ENCODE measurements around the gene MVB12A. TPM values are rescaled to one million over a fixed set of nuclear protein-coding genes. Genes with fewer than 3 reads are reported as not detected.

The MVB12A gene
- total and polyA plus RNA-seq, 2 experiments from 2014 or later = 130 to 148 TPM

DNA sequence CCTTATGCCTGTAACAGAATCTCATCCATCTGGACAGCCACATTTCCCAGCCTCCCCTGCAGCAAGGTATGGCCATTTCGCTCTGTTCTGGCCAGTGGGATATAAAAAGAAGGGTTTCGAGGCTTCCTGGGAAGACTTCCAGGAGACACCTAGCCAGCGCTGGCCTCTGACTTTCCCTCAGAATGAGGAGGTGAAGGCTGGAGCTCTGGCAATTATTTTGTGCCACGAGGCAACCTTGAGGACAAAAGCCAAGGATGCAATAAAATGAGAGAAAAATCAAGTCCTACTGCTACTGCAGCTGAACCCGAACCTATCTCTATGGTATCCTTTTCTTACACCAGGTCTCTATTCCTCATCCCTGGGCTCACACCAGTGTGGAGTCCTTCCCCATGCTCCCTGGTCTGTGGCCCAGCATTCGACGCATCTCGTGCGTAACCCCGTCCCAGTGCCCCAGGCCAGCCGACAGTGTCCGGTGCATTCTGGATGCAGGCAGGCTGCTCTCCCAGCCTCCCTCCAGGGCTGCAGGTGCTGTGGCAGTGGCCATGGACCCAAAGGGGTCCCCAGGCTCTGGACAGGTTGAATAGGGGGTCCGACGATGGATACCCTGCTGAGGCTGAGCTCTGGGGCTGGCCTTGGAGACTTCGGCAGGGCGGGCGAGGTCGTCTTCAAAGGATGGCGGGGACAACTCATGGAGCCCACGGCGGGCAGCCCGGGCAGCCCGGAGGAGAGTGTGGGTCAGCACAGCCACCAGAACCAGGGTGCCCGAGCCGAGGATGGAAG, 16.4 kb downstream of the MVB12A start:
- H3K36me3 ChIP-seq = no peaks in the 10 kb centered on the region
- TF ChIP-seq CTCF (IDR thresholded peaks at IDR 0.05; ENCODE audit: low read depth, low read length) = no peak
- no peak overlapping the region for H3K27ac ChIP-seq
- H3K9me3 ChIP-seq (ENCODE audit: low read depth) = no peaks in the 10 kb centered on the region
- no peaks in the 10 kb centered on the region for H3K4me1 ChIP-seq (ENCODE audit: low read depth)
- no peaks in the 10 kb centered on the region for H3K27me3 ChIP-seq
- DNase-seq (ENCODE audit: low read depth in 1 of 2, low spot score in 1 of 2) = no peak
- H3K4me3 ChIP-seq = no peak overlapping the region

DNA sequence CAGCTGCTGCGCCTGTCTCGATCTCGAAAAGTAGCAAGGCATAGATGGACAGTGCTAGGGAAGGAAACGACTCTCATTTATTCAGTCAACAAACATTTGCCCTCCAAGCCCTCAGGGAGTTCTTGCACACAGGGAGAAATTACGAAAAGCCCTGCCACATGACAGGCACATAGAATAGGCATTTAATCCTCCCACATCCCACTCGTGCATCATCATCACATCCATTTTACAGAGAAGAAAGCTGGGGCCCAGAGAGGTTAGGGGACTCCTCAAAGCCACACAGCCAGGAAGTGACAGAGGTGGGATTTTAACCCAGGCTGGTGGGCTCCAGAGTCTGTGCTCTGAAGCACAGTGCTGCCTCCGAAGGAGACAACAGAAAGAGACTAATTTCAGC, 17.0 kb downstream of the MVB12A start:
- no peak for DNase-seq (ENCODE audit: low read depth in 1 of 2, low spot score in 1 of 2)
- Histone ChIP-seq H3K36me3 (no peaks in the 10 kb centered on the region), H3K4me1 (ENCODE audit: low read depth) (no peaks in the 10 kb centered on the region), H3K9me3 (ENCODE audit: low read depth) (no peaks in the 10 kb centered on the region), H3K4me3 (no peak overlapping the region), H3K27me3 (no peaks in the 10 kb centered on the region), H3K27ac (no peak overlapping the region)
- no peak for TF ChIP-seq CTCF (IDR thresholded peaks at IDR 0.05; ENCODE audit: low read depth, low read length)

DNA sequence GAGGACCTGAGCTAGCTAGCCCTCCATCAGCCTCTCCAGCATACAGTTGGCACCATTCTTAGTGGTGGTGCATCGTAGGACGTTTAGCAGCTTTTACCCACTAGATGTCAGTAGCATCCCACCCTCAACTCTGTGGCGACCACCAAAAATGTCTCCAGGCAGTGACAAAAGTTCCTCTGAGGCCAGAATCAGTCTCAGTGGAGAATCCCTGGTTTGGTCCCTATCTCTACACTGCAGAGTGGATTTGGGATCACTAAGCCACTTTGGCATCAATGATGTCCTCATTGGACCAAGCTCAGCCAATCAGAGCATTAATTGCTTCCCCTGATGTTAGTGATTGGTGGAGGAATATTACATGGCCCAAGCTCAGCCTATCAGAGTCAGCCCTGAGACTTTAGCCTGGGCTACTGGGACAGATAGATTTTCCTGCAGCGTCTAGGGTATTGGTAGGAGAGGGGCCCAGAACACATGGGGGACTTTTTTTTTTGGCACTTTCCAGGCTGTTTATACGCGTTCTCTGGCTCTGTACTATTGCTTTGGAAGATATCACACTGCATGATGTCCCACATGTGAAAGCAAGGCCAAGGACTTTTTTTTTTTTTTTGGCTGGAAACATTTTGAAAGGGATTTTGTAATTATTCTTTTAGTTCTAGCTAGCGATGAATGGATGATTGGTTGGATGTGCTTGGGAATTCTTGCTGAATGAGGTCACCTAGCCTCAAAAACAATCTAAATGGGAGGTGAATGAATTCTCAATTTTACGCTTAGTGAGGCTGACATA, 21.6 kb downstream of the MVB12A start:
- no peaks in the 10 kb centered on the region for H3K36me3 ChIP-seq
- no peak overlapping the region for H3K27ac ChIP-seq
- no peak overlapping the region for H3K4me3 ChIP-seq
- peak; percentile 29 for TF ChIP-seq CTCF (IDR thresholded peaks at IDR 0.05; ENCODE audit: low read depth, low read length)
- no peaks in the 10 kb centered on the region for H3K9me3 ChIP-seq (ENCODE audit: low read depth)
- H3K4me1 ChIP-seq (ENCODE audit: low read depth) = no peaks in the 10 kb centered on the region
- peaks cover 3% of the 10 kb centered on the region for H3K27me3 ChIP-seq
- peak; percentile 22 to 41 for DNase-seq (ENCODE audit: low read depth in 1 of 2, low spot score in 1 of 2)

DNA sequence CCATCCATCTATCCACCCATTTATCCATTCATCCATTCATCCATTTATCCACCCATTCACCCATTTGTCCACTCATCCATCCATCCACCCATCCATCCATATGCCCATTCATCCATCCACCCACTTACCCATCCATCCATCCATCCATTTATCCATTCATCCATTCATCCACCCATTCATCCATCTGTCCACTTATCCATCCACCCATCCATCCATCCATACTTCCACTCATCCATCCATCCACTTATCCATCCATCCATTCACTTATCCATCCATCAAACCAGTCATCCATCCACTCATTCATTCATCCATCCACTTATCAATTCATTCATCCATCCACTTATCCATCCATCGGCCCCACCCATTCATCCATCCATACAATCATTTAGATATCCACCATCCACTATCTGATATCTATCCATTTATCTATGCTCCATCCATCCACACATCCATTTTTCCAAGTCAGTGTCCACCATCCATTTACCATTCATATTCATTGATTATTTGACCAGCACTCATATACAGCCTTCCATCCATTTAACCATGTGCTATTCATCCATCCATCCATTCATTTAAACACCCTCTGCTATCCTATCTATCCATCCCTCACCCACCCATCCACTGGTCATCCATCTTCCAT, 25.8 kb downstream of the MVB12A start:
- no peak for DNase-seq (ENCODE audit: low read depth in 1 of 2, low spot score in 1 of 2)
- H3K9me3 ChIP-seq (ENCODE audit: low read depth) = no peaks in the 10 kb centered on the region
- H3K4me1 ChIP-seq (ENCODE audit: low read depth) = no peaks in the 10 kb centered on the region
- peaks cover 16% of the 10 kb centered on the region for H3K27me3 ChIP-seq
- no peak overlapping the region for H3K27ac ChIP-seq
- no peak for TF ChIP-seq CTCF (IDR thresholded peaks at IDR 0.05; ENCODE audit: low read depth, low read length)
- H3K36me3 ChIP-seq = no peaks in the 10 kb centered on the region
- H3K4me3 ChIP-seq = no peak overlapping the region

- no peak for TF ChIP-seq CTCF (IDR thresholded peaks at IDR 0.05; ENCODE audit: low read depth, low read length)
- H3K4me3 ChIP-seq = peak overlapping the region; percentile 52
Measured at GRCh38 chr19:17447704-17448130, 27.9 kb downstream of the MVB12A start.

More at GRCh38 chr19:17447704-17448130, 27.9 kb downstream of the MVB12A start:
- no peak overlapping the region for H3K27ac ChIP-seq
- H3K36me3 ChIP-seq = no peaks in the 10 kb centered on the region
- H3K9me3 ChIP-seq (ENCODE audit: low read depth) = no peaks in the 10 kb centered on the region
- H3K27me3 ChIP-seq = peaks cover 16% of the 10 kb centered on the region
- H3K4me1 ChIP-seq (ENCODE audit: low read depth) = no peaks in the 10 kb centered on the region
- no peak for DNase-seq (ENCODE audit: low read depth in 1 of 2, low spot score in 1 of 2)

Data from cardiac muscle cell (in vitro differentiated cells and primary cell).